Neural progenitor cell (in vitro differentiated cells): ENCODE data around the gene P2RX6. TPM values are rescaled to one million over a fixed set of nuclear protein-coding genes. Genes with fewer than 3 reads are reported as not detected.

Experiments
- DNase-seq: peaks from one replicate; pipeline ENCODE4 v3.0.0-alpha.2; 2016; ENCODE audit warnings: low spot score
- H2AFZ ChIP-seq: fragments of 200-600 bp; sonication (generic); replicated peaks from 2 replicates; pipeline ENCODE4 v1.6.1; 2016; ENCODE audit warnings: antibody characterized with exemption
- H3F3A ChIP-seq: fragments of 200-600 bp; sonication (generic); 2 replicates; pipeline ENCODE4 v1.6.1; 2016; ENCODE audit warnings: antibody characterized with exemption, low read depth
- H3K27ac ChIP-seq: fragments of 200-600 bp; sonication (generic); 2 replicates; pipeline ENCODE4 v1.5.1; 2016; ENCODE audit warnings: mild to moderate bottlenecking
- H3K27me3 ChIP-seq: fragments of 200-600 bp; sonication (generic); 2 replicates; pipeline ENCODE4 v1.6.1; 2016; ENCODE audit warnings: mild to moderate bottlenecking, moderate library complexity
- H3K36me3 ChIP-seq: fragments of 200-600 bp; sonication (generic); 2 replicates; pipeline ENCODE4 v1.5.1; 2016
- H3K4me1 ChIP-seq: fragments of 200-600 bp; sonication (generic); 2 replicates; pipeline ENCODE4 v1.6.1; 2016; ENCODE audit warnings: mixed run types
- H3K4me2 ChIP-seq: fragments of 200-600 bp; sonication (generic); 2 replicates; pipeline ENCODE4 v1.6.1; 2016
- H3K4me3 ChIP-seq: fragments of 200-600 bp; sonication (generic); 2 replicates; pipeline ENCODE4 v1.5.1; 2016
- H3K79me2 ChIP-seq: fragments of 200-600 bp; sonication (generic); 2 replicates; pipeline ENCODE4 v1.6.1; 2016; ENCODE audit warnings: low read depth
- H3K9ac ChIP-seq: fragments of 200-600 bp; sonication (generic); 2 replicates; pipeline ENCODE4 v1.6.1; 2016
- H3K9me3 ChIP-seq: fragments of 200-600 bp; sonication (generic); 2 replicates; pipeline ENCODE4 v1.5.1; 2016; ENCODE audit warnings: low read depth
- H4K20me1 ChIP-seq: fragments of 200-600 bp; sonication (generic); 2 replicates; pipeline ENCODE4 v1.6.1; 2016; ENCODE audit warnings: low read depth
- H3K27ac Mint-ChIP-seq: 3 replicates; pipeline ENCODE4 v1.8.0; 2021; ENCODE audit warnings: mixed read lengths
- H3K27me3 Mint-ChIP-seq: 2 replicates; pipeline ENCODE4 v1.8.0; 2022; ENCODE audit warnings: low read depth, mild to moderate bottlenecking, inconsistent platforms, moderate library complexity, mixed read lengths; ENCODE audit not compliant: insufficient read depth
- H3K36me3 Mint-ChIP-seq: 3 replicates; pipeline ENCODE4 v1.8.0; 2021; ENCODE audit warnings: mixed read lengths
- H3K4me1 Mint-ChIP-seq: 3 replicates; pipeline ENCODE4 v1.8.0; 2021; ENCODE audit warnings: mixed read lengths
- H3K4me3 Mint-ChIP-seq: 3 replicates; pipeline ENCODE4 v1.8.0; 2021; ENCODE audit warnings: mild to moderate bottlenecking, moderate library complexity, mixed read lengths
- H3K9me3 Mint-ChIP-seq: 3 replicates; pipeline ENCODE4 v1.8.0; 2020; ENCODE audit warnings: mixed read lengths
- CTCF ChIP-seq: fragments of 200-600 bp; sonication (generic); IDR thresholded peaks from 2 replicates; pipeline ENCODE4 v1.5.1; 2017; ENCODE audit warnings: antibody characterized with exemption, mild to moderate bottlenecking
- EZH2 ChIP-seq: fragments of 200-600 bp; sonication (generic); IDR thresholded peaks from 2 replicates; pipeline ENCODE4 v1.6.1; 2017; ENCODE audit warnings: antibody characterized with exemption, mild to moderate bottlenecking, moderate library complexity
- EZH2phosphoT487 ChIP-seq: fragments of 200-600 bp; sonication (generic); IDR thresholded peaks from 2 replicates; pipeline ENCODE4 v1.6.1; 2017; ENCODE audit warnings: antibody characterized with exemption
- total RNA-seq: library from RNA; depleted of rRNA; stranded (reverse); fragments of >200 nt; gene quantifications from 2 replicates; pipeline ENCODE4 v1.2.3, GENCODE V29; 2015; ENCODE audit warnings: low replicate concordance

Gene P2RX6
- total RNA-seq, 1 donor from 2014 or later: 0.36 TPM

- Histone ChIP-seq H3K4me2 (no peak overlapping the region), H2AFZ (no peak overlapping the region), H3K27ac (no peak overlapping the region), H3K9me3 (no peaks in the 10 kb centered on the region), H4K20me1 (no peaks in the 10 kb centered on the region), H3K4me1 (no peaks in the 10 kb centered on the region), H3K27me3 (no peaks in the 10 kb centered on the region), H3F3A (no peaks in the 10 kb centered on the region), H3K9ac (no peak overlapping the region), H3K4me3 (no peak overlapping the region), H3K36me3 (no peaks in the 10 kb centered on the region), H3K79me2 (no peaks in the 10 kb centered on the region)
- H3K4me3 Mint-ChIP-seq: no peak overlapping the region
- TF ChIP-seq EZH2: no peak
- TF ChIP-seq CTCF: no peak
- no peak for TF ChIP-seq EZH2phosphoT487
- H3K27me3 Mint-ChIP-seq: no peaks in the 10 kb centered on the region
- H3K4me1 Mint-ChIP-seq: peaks cover 22% of the 10 kb centered on the region
- DNase-seq: no peak
- peaks cover 2% of the 10 kb centered on the region for H3K36me3 Mint-ChIP-seq
- H3K9me3 Mint-ChIP-seq: no peaks in the 10 kb centered on the region
- no peak overlapping the region for H3K27ac Mint-ChIP-seq
These were observed 7.5 kb downstream of the P2RX6 start for GRCh38 chr22:21022507-21022906.

GRCh38 chr22:21022955-21023614 is 8.1 kb downstream of the P2RX6 start:
- H3K9ac ChIP-seq: no peak overlapping the region
- H3K27me3 ChIP-seq: no peaks in the 10 kb centered on the region
- Mint-ChIP-seq H3K27ac (no peak overlapping the region), H3K4me3 (no peak overlapping the region), H3K36me3 (peaks cover 2% of the 10 kb centered on the region), H3K9me3 (no peaks in the 10 kb centered on the region), H3K27me3 (no peaks in the 10 kb centered on the region), H3K4me1 (peaks cover 16% of the 10 kb centered on the region)
- H3K9me3 ChIP-seq: no peaks in the 10 kb centered on the region
- DNase-seq: no peak
- TF ChIP-seq EZH2phosphoT487: no peak
- TF ChIP-seq EZH2: no peak
- no peak for TF ChIP-seq CTCF
- H3K4me3 ChIP-seq: no peak overlapping the region
- H3K4me1 ChIP-seq: no peaks in the 10 kb centered on the region
- no peak overlapping the region for H3K27ac ChIP-seq
- H2AFZ ChIP-seq: no peak overlapping the region
- H3K79me2 ChIP-seq: no peaks in the 10 kb centered on the region
- H4K20me1 ChIP-seq: no peaks in the 10 kb centered on the region
- H3F3A ChIP-seq: no peaks in the 10 kb centered on the region
- no peak overlapping the region for H3K4me2 ChIP-seq
- H3K36me3 ChIP-seq: no peaks in the 10 kb centered on the region

- no peak overlapping the region for H3K4me3 Mint-ChIP-seq
- H3K36me3 Mint-ChIP-seq: no peaks in the 10 kb centered on the region
- H3K9me3 Mint-ChIP-seq: no peaks in the 10 kb centered on the region
- H3K27ac Mint-ChIP-seq: no peak overlapping the region
- peaks cover 4% of the 10 kb centered on the region for H3K27me3 ChIP-seq
- no peaks in the 10 kb centered on the region for H4K20me1 ChIP-seq
- peaks cover 19% of the 10 kb centered on the region for H3K4me1 Mint-ChIP-seq
- no peak overlapping the region for H3K4me2 ChIP-seq
- DNase-seq: no peak
- no peak overlapping the region for H3K27ac ChIP-seq
- H3F3A ChIP-seq: no peaks in the 10 kb centered on the region
- TF ChIP-seq EZH2phosphoT487: no peak
- TF ChIP-seq EZH2: no peak
- TF ChIP-seq CTCF: no peak
- no peaks in the 10 kb centered on the region for H3K9me3 ChIP-seq
- no peaks in the 10 kb centered on the region for H3K79me2 ChIP-seq
- no peaks in the 10 kb centered on the region for H3K4me1 ChIP-seq
- no peaks in the 10 kb centered on the region for H3K36me3 ChIP-seq
- H3K9ac ChIP-seq: no peak overlapping the region
- peaks cover 5% of the 10 kb centered on the region for H3K27me3 Mint-ChIP-seq
- no peak overlapping the region for H3K4me3 ChIP-seq
- no peak overlapping the region for H2AFZ ChIP-seq
These were observed 10.3 kb downstream of the P2RX6 start for GRCh38 chr22:21025266-21025665.
